ENCODE measurements around the gene ENAM.
"Not testable (repeated sequence)": the region's sequence is repeated elsewhere in the genome, so short reads cannot be mapped to it uniquely, and the experiment has no call there.

GRCh38 chr4:70661309-70661922 lies 32.9 kb downstream of the ENAM start:
- not testable (repeated sequence) for TF ChIP-seq POLR2A, CTCF (IDR thresholded peaks at IDR 0.05)

All from right lobe of liver (tissue), 4 donors.